ENCODE results near the gene EXT2. TPM values are rescaled to one million over a fixed set of nuclear protein-coding genes. Genes with fewer than 3 reads are reported as not detected.

Gene EXT2
- total RNA-seq, 4 donors from 2014 or later = 52.6 to 116 (median 81.3) TPM

GRCh38 chr11:44051171-44051570 lies 44.3 kb upstream of the EXT2 start:
- no peaks in the 10 kb centered on the region for H3K27me3 ChIP-seq
- intact Hi-C loops (cut with DNase I; ENCODE audit: low total_unique reads) = no loop called here
- no peak for DNase-seq
- H3K36me3 ChIP-seq = no peaks in the 10 kb centered on the region
- no peaks in the 10 kb centered on the region for H3K9me3 ChIP-seq
- no peak overlapping the region for H3K27ac ChIP-seq
- TF ChIP-seq, protein P1, sequence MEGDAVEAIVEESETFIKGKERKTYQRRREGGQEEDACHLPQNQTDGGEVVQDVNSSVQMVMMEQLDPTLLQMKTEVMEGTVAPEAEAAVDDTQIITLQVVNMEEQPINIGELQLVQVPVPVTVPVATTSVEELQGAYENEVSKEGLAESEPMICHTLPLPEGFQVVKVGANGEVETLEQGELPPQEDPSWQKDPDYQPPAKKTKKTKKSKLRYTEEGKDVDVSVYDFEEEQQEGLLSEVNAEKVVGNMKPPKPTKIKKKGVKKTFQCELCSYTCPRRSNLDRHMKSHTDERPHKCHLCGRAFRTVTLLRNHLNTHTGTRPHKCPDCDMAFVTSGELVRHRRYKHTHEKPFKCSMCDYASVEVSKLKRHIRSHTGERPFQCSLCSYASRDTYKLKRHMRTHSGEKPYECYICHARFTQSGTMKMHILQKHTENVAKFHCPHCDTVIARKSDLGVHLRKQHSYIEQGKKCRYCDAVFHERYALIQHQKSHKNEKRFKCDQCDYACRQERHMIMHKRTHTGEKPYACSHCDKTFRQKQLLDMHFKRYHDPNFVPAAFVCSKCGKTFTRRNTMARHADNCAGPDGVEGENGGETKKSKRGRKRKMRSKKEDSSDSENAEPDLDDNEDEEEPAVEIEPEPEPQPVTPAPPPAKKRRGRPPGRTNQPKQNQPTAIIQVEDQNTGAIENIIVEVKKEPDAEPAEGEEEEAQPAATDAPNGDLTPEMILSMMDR (IDR thresholded peaks at IDR 0.05) = no peak
- TF ChIP-seq POLR2A (IDR thresholded peaks at IDR 0.05) = no peak
- no peaks in the 10 kb centered on the region for H3K4me1 ChIP-seq
- no peak overlapping the region for H3K4me3 ChIP-seq

- Histone ChIP-seq H3K36me3 (no peaks in the 10 kb centered on the region), H3K27ac (no peak overlapping the region), H3K4me3 (no peak overlapping the region), H3K4me1 (no peaks in the 10 kb centered on the region), H3K27me3 (no peaks in the 10 kb centered on the region), H3K9me3 (no peaks in the 10 kb centered on the region)
- intact Hi-C loops (cut with DNase I; ENCODE audit: low total_unique reads) = no loop called here
- no peak for TF ChIP-seq POLR2A (IDR thresholded peaks at IDR 0.05)
- TF ChIP-seq, protein P1 (IDR thresholded peaks at IDR 0.05) = no peak
- DNase-seq = no peak
Observed at GRCh38 chr11:44057340-44057739, 38.1 kb upstream of the EXT2 start.

DNA sequence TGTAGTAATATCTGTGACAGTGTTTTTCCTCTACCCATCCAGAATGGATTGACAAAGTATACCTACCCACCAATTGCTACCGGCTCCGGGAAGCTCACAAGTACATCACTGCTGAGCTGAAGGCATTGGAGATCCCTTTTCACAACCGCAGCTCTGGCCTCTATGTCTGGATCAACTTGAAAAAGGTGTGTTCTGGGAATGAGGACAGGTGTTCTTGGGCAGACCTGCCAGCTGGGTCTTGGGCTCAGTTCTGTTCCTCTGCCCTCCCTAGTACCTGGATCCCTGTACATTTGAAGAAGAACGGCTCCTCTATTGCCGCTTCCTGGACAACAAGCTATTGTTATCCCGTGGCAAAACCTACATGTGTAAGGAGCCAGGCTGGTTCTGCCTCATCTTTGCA lies 37.2 kb upstream of the EXT2 start:
- intact Hi-C loops (cut with DNase I; ENCODE audit: low total_unique reads) = no loop called here
- DNase-seq = no peak
- TF ChIP-seq POLR2A (IDR thresholded peaks at IDR 0.05) = no peak
- TF ChIP-seq, protein P1 (IDR thresholded peaks at IDR 0.05) = no peak
- Histone ChIP-seq H3K27ac (no peak overlapping the region), H3K4me1 (no peaks in the 10 kb centered on the region), H3K4me3 (no peak overlapping the region), H3K27me3 (no peaks in the 10 kb centered on the region), H3K36me3 (no peaks in the 10 kb centered on the region), H3K9me3 (no peaks in the 10 kb centered on the region)

GRCh38 chr11:44065161-44065661 lies 30.3 kb upstream of the EXT2 start:
- H3K27ac ChIP-seq = peak overlapping the region; percentile 95 to 98
- intact Hi-C loops (cut with DNase I; ENCODE audit: low total_unique reads) = no loop called here
- no peak overlapping the region for H3K4me3 ChIP-seq

More at GRCh38 chr11:44065161-44065661, 30.3 kb upstream of the EXT2 start:
- H3K27me3 ChIP-seq = no peaks in the 10 kb centered on the region
- peaks cover 0 to 5% of the 10 kb centered on the region in 2 donors for H3K4me1 ChIP-seq
- no peak for DNase-seq
- no peaks in the 10 kb centered on the region for H3K9me3 ChIP-seq
- no peak for TF ChIP-seq POLR2A (IDR thresholded peaks at IDR 0.05)
- TF ChIP-seq, protein P1 (IDR thresholded peaks at IDR 0.05) = no peak
- no peaks in the 10 kb centered on the region for H3K36me3 ChIP-seq
